Breast epithelium (tissue), 4 donors: Measurements from ENCODE around the gene FBXW4. TPM values are rescaled to one million over a fixed set of nuclear protein-coding genes. Genes with fewer than 3 reads are reported as not detected.

ENCODE experiments used
- DNase-seq, 2 donors: peaks; one replicate each; pipeline ENCODE4 v3.0.0-alpha.2; 2019; ENCODE audit warnings: low spot score in 2 of 2
- H3K27ac ChIP-seq, 2 donors: fragments of 200-600 bp; sonication (generic) in 1 of 2; one replicate each; pipeline ENCODE4 v1.5.1; 2016 to 2019; ENCODE audit warnings: mild to moderate bottlenecking in 1 of 2
- H3K27me3 ChIP-seq, 2 donors: fragments of 200-600 bp; sonication (generic) in 1 of 2; one replicate each; pipeline versions ENCODE4 v1.5.1 to v1.6.0; 2017 to 2019; ENCODE audit warnings: control low read depth in 1 of 2, mild to moderate bottlenecking in 1 of 2
- H3K36me3 ChIP-seq: fragments of 200-600 bp; one replicate; pipeline ENCODE4 v1.5.1; 2019
- H3K4me1 ChIP-seq, 2 donors: fragments of 200-600 bp; sonication (generic); one replicate each; pipeline ENCODE4 v1.5.1; 2016 to 2019; ENCODE audit warnings: control low read depth in 1 of 2
- H3K4me3 ChIP-seq, 3 donors: fragments of 200-600 bp; sonication (generic); 1 replicate in 2 of 3; 2 replicates in 1 of 3; pipeline ENCODE4 v1.5.1; 2016 to 2019; ENCODE audit warnings: mild to moderate bottlenecking in 3 of 3, moderate library complexity in 2 of 3
- H3K9me3 ChIP-seq, 2 donors: fragments of 200-600 bp; sonication (generic) in 1 of 2; one replicate each; pipeline ENCODE4 v1.5.1; 2016 to 2019; ENCODE audit warnings: control low read depth in 1 of 2
- POLR2A ChIP-seq: fragments of 450-650 bp; IDR thresholded peaks from one replicate; pipeline ENCODE4 v1.6.1; 2016; ENCODE audit warnings: antibody characterized with exemption, mild to moderate bottlenecking, moderate library complexity
- POLR2AphosphoS5 ChIP-seq, 3 donors: sonication (generic); formaldehyde crosslinking; IDR thresholded peaks; one replicate each; pipeline ENCODE4 v1.6.1; 2017; ENCODE audit warnings: antibody characterized with exemption in 3 of 3
- intact Hi-C: fragments of 100-400 bp; cut with DNase I; formaldehyde crosslinking; loops from one replicate; pipeline ENCODE4 v1.15.1; 2023; ENCODE audit warnings: low total_unique reads
- total RNA-seq, 3 donors: library from RNA; depleted of rRNA; stranded (reverse); fragments of >200 nt; gene quantifications; one replicate each; pipeline ENCODE4 v1.1.0, GENCODE V29; 2016
- TF ChIP-seq, protein P1 (sequence below), 3 donors: fragments of 450-650 bp; IDR thresholded peaks; one replicate each; pipeline ENCODE4 v1.5.1; 2016 to 2017; ENCODE audit warnings: antibody characterized with exemption in 3 of 3, mild to moderate bottlenecking in 3 of 3, moderate library complexity in 3 of 3

Gene FBXW4
- total RNA-seq, 3 donors from 2014 or later: 68.0 to 95.7 (median 74.7) TPM

DNA sequence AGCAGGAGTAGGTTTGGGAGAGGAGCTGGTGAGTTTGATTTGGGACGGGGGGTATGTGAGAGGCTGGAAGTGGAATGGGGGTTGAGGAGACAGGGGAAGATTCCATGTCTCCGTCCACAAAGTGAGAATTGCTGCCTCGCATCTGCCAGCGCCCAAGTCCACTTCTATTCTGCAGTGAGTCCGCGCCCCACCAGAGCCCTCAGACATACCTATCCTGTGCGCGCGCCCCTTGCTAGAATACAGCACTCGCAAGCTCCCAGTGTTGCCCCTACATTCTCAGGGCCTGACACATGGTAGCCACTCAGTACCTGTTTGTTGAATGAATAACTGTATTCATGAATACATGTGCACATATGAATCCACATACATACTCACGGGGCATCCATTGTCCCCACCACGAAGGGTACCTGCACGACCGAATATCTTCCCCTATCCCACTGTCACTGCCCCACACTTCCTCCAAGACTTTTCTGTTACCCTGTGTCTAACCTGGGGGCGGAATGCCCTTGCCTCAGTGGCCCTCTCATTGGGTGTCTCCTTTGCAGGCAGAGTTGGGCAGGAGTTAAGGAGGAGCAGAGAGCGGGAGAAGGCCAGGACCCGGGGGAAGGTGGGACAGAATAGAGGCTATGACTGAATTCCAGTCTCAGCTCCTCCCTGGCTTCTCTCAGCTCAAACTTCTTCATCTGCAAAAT is 126.8 kb downstream of the FBXW4 start:
- TF ChIP-seq POLR2A (no peak), POLR2AphosphoS5 (IDR thresholded peaks at IDR 0.05) (no peak)
- TF ChIP-seq, protein P1, sequence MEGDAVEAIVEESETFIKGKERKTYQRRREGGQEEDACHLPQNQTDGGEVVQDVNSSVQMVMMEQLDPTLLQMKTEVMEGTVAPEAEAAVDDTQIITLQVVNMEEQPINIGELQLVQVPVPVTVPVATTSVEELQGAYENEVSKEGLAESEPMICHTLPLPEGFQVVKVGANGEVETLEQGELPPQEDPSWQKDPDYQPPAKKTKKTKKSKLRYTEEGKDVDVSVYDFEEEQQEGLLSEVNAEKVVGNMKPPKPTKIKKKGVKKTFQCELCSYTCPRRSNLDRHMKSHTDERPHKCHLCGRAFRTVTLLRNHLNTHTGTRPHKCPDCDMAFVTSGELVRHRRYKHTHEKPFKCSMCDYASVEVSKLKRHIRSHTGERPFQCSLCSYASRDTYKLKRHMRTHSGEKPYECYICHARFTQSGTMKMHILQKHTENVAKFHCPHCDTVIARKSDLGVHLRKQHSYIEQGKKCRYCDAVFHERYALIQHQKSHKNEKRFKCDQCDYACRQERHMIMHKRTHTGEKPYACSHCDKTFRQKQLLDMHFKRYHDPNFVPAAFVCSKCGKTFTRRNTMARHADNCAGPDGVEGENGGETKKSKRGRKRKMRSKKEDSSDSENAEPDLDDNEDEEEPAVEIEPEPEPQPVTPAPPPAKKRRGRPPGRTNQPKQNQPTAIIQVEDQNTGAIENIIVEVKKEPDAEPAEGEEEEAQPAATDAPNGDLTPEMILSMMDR (IDR thresholded peaks at IDR 0.05): no peak
- Histone ChIP-seq H3K4me1 (peaks cover 7 to 11% of the 10 kb centered on the region in 2 donors), H3K9me3 (peaks cover 9 to 11% of the 10 kb centered on the region in 2 donors), H3K27ac (no peak overlapping the region), H3K27me3 (peaks cover 0 to 53% of the 10 kb centered on the region in 2 donors), H3K4me3 (no peak overlapping the region), H3K36me3 (no peaks in the 10 kb centered on the region)
- intact Hi-C loops: loop anchor here (10.0 kb wide), 1 partner anchor 353 kb away; no protein-coding TSS in a partner anchor
- no peak for DNase-seq

DNA sequence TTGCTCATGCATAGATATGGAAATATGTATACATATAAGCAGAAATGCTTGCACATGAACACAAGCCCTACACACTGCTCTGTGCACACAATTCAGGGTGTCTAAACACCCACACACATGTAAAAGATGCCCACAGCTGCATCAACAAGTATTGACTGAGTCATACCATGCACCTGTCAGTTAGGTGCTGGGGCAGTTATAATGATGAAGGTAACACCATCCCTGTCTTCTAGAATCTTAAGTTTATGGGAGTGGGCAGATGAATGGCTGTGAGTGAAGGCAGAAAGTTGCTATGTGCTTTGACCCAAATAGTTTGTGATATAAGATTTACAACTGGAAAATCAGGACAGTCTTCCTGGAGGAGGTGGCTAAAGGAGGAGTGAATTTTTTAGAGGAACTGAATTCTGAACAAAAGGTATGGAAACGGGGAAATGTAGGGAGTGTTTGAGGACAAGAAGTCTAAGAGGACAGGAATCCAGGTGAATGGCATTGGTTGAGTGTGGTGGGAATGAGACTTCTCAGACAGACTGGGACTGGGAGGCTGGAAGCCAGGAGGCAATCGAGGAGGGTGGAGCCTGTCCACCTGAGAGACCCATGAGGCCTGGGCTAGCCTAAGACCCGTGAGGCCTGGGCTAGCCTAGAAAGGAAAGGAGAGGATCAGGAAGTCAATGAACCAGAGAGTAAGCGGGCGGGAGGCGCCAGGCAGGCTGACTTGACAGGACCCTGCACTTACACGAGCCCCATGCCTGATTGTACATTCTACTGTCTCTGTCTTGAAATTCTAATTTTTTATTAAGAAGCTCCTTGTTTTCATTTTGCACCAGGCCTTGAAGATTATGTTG is 127.6 kb downstream of the FBXW4 start:
- H3K4me3 ChIP-seq: no peak overlapping the region
- intact Hi-C loops: loop anchor here (2.0 to 10.0 kb wide), 2 partner anchors 75 to 353 kb away; no protein-coding TSS in a partner anchor
- peaks cover 7 to 11% of the 10 kb centered on the region in 2 donors for H3K4me1 ChIP-seq
- TF ChIP-seq POLR2A (no peak), POLR2AphosphoS5 (IDR thresholded peaks at IDR 0.05) (no peak)
- TF ChIP-seq, protein P1 (IDR thresholded peaks at IDR 0.05): no peak
- DNase-seq: no peak
- peaks cover under 1 to 3% of the 10 kb centered on the region in 2 donors for H3K9me3 ChIP-seq
- H3K27ac ChIP-seq: no peak overlapping the region
- no peaks in the 10 kb centered on the region for H3K36me3 ChIP-seq
- peaks cover 0 to 53% of the 10 kb centered on the region in 2 donors for H3K27me3 ChIP-seq

DNA sequence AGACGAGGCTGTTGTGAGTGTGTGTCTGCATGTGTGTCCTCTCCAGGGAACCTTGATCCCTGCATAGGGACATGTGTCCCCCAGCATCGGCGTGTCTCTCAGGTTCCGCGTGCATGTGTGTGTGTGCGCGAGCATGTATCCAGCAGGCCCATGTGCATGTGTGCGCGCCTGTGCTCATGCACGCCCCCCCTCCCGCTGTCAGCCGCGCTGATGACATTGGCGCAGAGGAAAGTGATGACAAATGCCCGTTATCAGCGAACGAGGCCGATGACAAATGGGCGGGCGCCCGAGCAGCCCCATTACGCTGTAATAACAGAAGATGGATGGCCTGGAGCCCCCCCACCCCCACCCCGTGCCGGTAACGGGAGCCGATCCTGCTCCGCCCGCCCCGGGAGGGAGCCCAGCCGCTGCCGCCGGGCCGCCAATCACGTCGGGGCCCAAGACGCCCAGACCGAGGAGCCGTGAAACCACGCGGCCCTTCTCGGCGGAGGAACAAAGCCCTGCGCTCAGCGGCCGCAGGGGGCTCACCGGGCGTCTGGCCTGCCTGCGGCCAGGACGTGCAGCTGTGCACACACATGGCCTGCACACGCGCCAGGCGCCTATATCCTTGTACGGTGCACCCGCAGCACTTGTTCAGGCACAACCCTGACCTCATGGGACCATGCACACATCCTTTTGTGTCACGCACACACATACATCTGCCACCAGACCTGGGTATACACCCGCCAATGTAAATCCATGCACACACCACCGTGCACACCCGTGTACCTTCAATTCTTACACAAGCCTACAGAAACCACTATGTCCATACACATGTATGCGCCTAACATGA is 128.4 kb downstream of the FBXW4 start:
- H3K4me3 ChIP-seq: peak overlapping the region in 2 of 3 donors; percentile 5 to 47
- no peaks in the 10 kb centered on the region for H3K36me3 ChIP-seq
- peaks cover 7 to 11% of the 10 kb centered on the region in 2 donors for H3K4me1 ChIP-seq
- no peak overlapping the region for H3K27ac ChIP-seq
- TF ChIP-seq, protein P1 (IDR thresholded peaks at IDR 0.05): no peak
- TF ChIP-seq POLR2AphosphoS5 (IDR thresholded peaks at IDR 0.05): no peak
- TF ChIP-seq POLR2A: no peak
- intact Hi-C loops: loop anchor here (2.0 to 10.0 kb wide), 2 partner anchors 74 to 352 kb away; no protein-coding TSS in a partner anchor
- H3K27me3 ChIP-seq: peaks cover 0 to 53% of the 10 kb centered on the region in 2 donors
- DNase-seq: peak in 1 of 2 donors; percentile 45
- no peaks in the 10 kb centered on the region for H3K9me3 ChIP-seq

DNA sequence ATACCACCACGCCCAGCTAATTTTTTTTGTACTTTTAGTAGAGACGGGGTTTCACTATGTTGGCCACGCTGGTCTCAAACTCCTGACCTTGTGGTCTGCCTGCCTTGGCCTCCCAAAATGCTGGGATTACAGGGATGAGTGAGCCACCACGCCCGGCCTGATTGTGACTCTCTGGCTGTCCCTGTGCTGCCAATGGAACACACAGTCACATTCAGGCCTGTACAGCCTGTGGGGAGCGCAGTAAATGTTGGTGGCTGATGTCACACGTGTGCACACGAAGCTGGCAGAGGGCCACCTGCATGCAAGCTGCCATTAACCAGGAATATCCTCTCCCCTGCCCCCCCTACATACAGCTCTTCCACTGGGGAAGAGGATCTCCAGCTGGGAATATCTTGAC is 129.0 kb downstream of the FBXW4 start:
- DNase-seq: peak in 1 of 2 donors; percentile 27
- intact Hi-C loops: loop anchor here (2.0 to 10.0 kb wide), 2 partner anchors 73 to 351 kb away; no protein-coding TSS in a partner anchor
- Histone ChIP-seq H3K36me3 (no peaks in the 10 kb centered on the region), H3K27ac (no peak overlapping the region), H3K27me3 (peaks cover 0 to 53% of the 10 kb centered on the region in 2 donors), H3K4me1 (peaks cover 7 to 10% of the 10 kb centered on the region in 2 donors), H3K4me3 (peak overlapping the region in 1 of 3 donors; percentile 47), H3K9me3 (no peaks in the 10 kb centered on the region)
- TF ChIP-seq, protein P1 (IDR thresholded peaks at IDR 0.05): no peak
- TF ChIP-seq POLR2AphosphoS5 (IDR thresholded peaks at IDR 0.05) (no peak), POLR2A (no peak)
